ENCODE results near the gene MARCHF5.
"Not testable (repeated sequence)": the region's sequence is repeated elsewhere in the genome, so short reads cannot be mapped to it uniquely, and the experiment has no call there.

The MARCHF5 gene

DNA sequence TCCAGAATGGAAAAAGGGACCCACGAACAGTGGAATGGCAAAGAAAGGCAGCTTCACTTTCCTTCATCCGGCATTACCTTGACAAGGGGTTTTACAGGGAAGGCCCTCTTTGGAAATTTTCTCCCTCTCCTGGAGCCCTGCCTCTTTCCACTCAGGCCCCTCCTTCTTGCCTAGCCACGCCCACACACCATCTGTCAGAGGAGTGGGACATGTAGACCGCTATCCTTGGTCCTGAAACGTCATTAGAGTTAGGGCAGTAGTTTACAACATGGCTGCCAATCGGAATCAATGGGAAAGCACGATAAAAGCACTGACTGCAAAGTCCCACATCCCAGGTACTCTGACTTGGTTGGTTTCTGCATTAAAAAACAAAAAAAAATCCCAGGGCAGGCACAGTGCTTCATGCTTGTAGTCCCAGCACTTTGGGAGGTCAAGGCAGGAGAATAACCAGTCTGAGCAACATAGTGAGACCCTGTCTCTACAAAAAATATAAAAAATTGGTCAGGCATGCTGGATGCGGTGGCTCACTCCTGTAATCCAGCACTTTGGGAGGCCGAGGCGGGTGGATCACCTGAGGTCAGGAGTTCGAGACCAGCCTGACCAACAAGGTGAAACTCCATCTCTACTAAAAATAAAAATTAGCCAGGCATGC is 96.4 kb downstream of the MARCHF5 start:
- peak; percentile 84 for DNase-seq (ENCODE audit: low read depth, low spot score)

DNA sequence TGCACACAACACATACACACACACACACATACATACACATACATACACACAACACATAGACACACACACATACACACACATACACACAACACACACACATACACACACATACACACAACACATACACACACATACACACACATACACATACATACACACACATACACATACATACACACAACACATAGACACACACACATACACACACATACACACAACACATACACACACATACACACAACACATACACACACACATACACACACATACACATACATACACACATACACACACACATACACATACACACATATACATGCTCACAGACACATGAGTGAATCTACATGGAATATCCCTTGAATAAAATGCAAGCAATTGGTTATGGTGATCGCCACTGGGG is 102.2 kb downstream of the MARCHF5 start:
- DNase-seq (ENCODE audit: low read depth, low spot score): not testable (repeated sequence)

DNA sequence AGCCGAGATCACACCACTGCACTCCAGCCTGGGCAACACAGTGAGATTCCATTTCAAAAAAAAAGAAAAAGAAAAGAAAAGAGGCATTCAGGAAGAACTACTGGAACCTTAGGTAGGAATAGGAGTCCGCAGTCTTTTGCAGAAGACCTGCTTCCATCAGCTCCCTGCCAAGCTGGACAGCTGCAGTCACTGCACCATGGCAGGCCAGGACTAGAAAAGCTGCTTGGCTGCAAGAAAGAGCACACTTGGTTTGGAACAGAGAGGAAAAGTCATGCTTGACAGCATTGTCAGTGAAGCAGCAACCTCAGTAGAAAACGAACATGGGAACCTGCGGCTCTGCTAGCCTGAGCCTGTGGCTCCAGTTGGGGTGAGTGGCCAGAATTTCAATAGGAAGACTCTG is 104.3 kb downstream of the MARCHF5 start:
- DNase-seq (ENCODE audit: low read depth, low spot score): no peak

DNA sequence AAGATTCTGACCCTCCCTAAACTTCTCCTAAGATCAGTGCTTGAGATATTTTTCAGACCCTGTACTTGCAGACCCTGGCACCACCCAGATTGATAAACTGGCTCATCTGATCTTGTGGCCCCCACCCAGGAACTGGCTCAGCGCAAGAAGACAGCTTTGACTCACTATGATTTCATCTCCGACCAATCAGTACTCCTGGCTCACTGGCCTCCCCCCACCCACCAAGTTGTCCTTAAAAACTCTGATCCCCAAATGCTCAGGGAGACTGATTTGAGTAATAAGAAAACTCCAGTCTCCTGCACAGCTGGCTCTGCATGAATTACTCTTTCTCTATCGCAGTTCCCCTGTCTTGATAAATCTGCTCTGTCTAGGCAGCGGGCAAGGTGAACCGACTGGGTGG is 111.3 kb downstream of the MARCHF5 start:
- not testable (repeated sequence) for DNase-seq (ENCODE audit: low read depth, low spot score)

All from astrocyte of the hippocampus (primary cell).